Activated naive CD4-positive, alpha-beta T cell treated with anti-CD3 and anti-CD28 coated beads, Interleukin-2, amount 50 U/mL, for 24 hours (primary cell): ENCODE results near the gene RALGAPA1.

Experiments used
- H3K27ac Mint-ChIP-seq: one replicate; pipeline ENCODE4 v1.8.0; 2021; ENCODE audit warnings: mild to moderate bottlenecking, mixed read lengths
- H3K27me3 Mint-ChIP-seq: one replicate; pipeline ENCODE4 v1.8.0; 2021; ENCODE audit warnings: mixed read lengths
- H3K36me3 Mint-ChIP-seq: one replicate; pipeline ENCODE4 v1.8.0; 2021; ENCODE audit warnings: mixed read lengths
- H3K4me1 Mint-ChIP-seq: one replicate; pipeline ENCODE4 v1.8.0; 2021; ENCODE audit warnings: mixed read lengths
- H3K4me3 Mint-ChIP-seq: one replicate; pipeline ENCODE4 v1.8.0; 2021; ENCODE audit warnings: mild to moderate bottlenecking, mixed read lengths
- H3K9me3 Mint-ChIP-seq: one replicate; pipeline ENCODE4 v1.8.0; 2021; ENCODE audit warnings: mixed read lengths

RALGAPA1 gene

GRCh38 chr14:35534873-35535482 is 274.1 kb downstream of the RALGAPA1 start:
- H3K27ac Mint-ChIP-seq, result no peak overlapping the region
- peaks cover 10% of the 10 kb centered on the region for H3K4me1 Mint-ChIP-seq
- H3K9me3 Mint-ChIP-seq, result no peaks in the 10 kb centered on the region
- peak overlapping the region; percentile 77 for H3K4me3 Mint-ChIP-seq
- H3K27me3 Mint-ChIP-seq, result peaks cover 33% of the 10 kb centered on the region
- peaks cover 14% of the 10 kb centered on the region for H3K36me3 Mint-ChIP-seq

- Mint-ChIP-seq H3K27me3 (peaks cover 37% of the 10 kb centered on the region), H3K27ac (no peak overlapping the region), H3K9me3 (no peaks in the 10 kb centered on the region), H3K4me1 (peaks cover 10% of the 10 kb centered on the region), H3K4me3 (peak overlapping the region; percentile 74), H3K36me3 (peaks cover 9% of the 10 kb centered on the region)
Observed at GRCh38 chr14:35534208-35534872, 274.8 kb downstream of the RALGAPA1 start.

- peaks cover 9% of the 10 kb centered on the region for H3K36me3 Mint-ChIP-seq
- peak within 1 kb of the TSS; percentile 77 for H3K4me3 Mint-ChIP-seq
- H3K9me3 Mint-ChIP-seq, result no peaks in the 10 kb centered on the region
- H3K4me1 Mint-ChIP-seq, result peaks cover 10% of the 10 kb centered on the region
- H3K27ac Mint-ChIP-seq, result no peak within 1 kb of the TSS
- peaks cover 40% of the 10 kb centered on the region for H3K27me3 Mint-ChIP-seq
Observed at GRCh38 chr14:35533357-35534207, 275.5 kb downstream of the RALGAPA1 start, which contains the start of gene INSM2. Gene INSM2 (plus strand): TSS chr14:35534164. CDS start chr14:35534253, 89 bp downstream.

GRCh38 chr14:35532783-35533356 is 276.2 kb downstream of the RALGAPA1 start:
- Mint-ChIP-seq H3K4me3 (peak overlapping the region; percentile 74), H3K27me3 (peaks cover 41% of the 10 kb centered on the region), H3K4me1 (peaks cover 10% of the 10 kb centered on the region), H3K36me3 (peaks cover 3% of the 10 kb centered on the region), H3K27ac (no peak overlapping the region), H3K9me3 (no peaks in the 10 kb centered on the region)

- Mint-ChIP-seq H3K27me3 (peaks cover 45% of the 10 kb centered on the region), H3K27ac (no peak overlapping the region), H3K36me3 (peaks cover 3% of the 10 kb centered on the region), H3K4me1 (peaks cover 10% of the 10 kb centered on the region), H3K4me3 (no peak overlapping the region), H3K9me3 (no peaks in the 10 kb centered on the region)
Observed at GRCh38 chr14:35531960-35532747, 276.9 kb downstream of the RALGAPA1 start.

GRCh38 chr14:35526962-35527361 is 282.1 kb downstream of the RALGAPA1 start:
- no peak overlapping the region for H3K27ac Mint-ChIP-seq
- H3K9me3 Mint-ChIP-seq, result peaks cover 5% of the 10 kb centered on the region
- no peak overlapping the region for H3K4me3 Mint-ChIP-seq
- no peaks in the 10 kb centered on the region for H3K4me1 Mint-ChIP-seq
- H3K27me3 Mint-ChIP-seq, result peaks cover 37% of the 10 kb centered on the region
- H3K36me3 Mint-ChIP-seq, result no peaks in the 10 kb centered on the region

GRCh38 chr14:35525695-35526094 is 283.4 kb downstream of the RALGAPA1 start:
- H3K9me3 Mint-ChIP-seq, result peaks cover 5% of the 10 kb centered on the region
- H3K4me3 Mint-ChIP-seq, result no peak overlapping the region
- H3K27me3 Mint-ChIP-seq, result peaks cover 29% of the 10 kb centered on the region
- no peaks in the 10 kb centered on the region for H3K4me1 Mint-ChIP-seq
- H3K36me3 Mint-ChIP-seq, result no peaks in the 10 kb centered on the region
- H3K27ac Mint-ChIP-seq, result no peak overlapping the region

- no peak overlapping the region for H3K4me3 Mint-ChIP-seq
- peaks cover 5% of the 10 kb centered on the region for H3K9me3 Mint-ChIP-seq
- no peaks in the 10 kb centered on the region for H3K4me1 Mint-ChIP-seq
- peaks cover 12% of the 10 kb centered on the region for H3K27me3 Mint-ChIP-seq
- no peak overlapping the region for H3K27ac Mint-ChIP-seq
- H3K36me3 Mint-ChIP-seq, result no peaks in the 10 kb centered on the region
Observed at GRCh38 chr14:35519986-35520385, 289.1 kb downstream of the RALGAPA1 start.

- no peaks in the 10 kb centered on the region for H3K4me1 Mint-ChIP-seq
- no peak overlapping the region for H3K27ac Mint-ChIP-seq
- peaks cover 6% of the 10 kb centered on the region for H3K27me3 Mint-ChIP-seq
- no peaks in the 10 kb centered on the region for H3K9me3 Mint-ChIP-seq
- H3K4me3 Mint-ChIP-seq, result no peak overlapping the region
- H3K36me3 Mint-ChIP-seq, result no peaks in the 10 kb centered on the region
Observed at GRCh38 chr14:35515916-35516315, 293.2 kb downstream of the RALGAPA1 start.

GRCh38 chr14:35512765-35513164 is 296.3 kb downstream of the RALGAPA1 start:
- Mint-ChIP-seq H3K4me3 (no peak overlapping the region), H3K4me1 (no peaks in the 10 kb centered on the region), H3K9me3 (no peaks in the 10 kb centered on the region), H3K27me3 (peaks cover 5% of the 10 kb centered on the region), H3K27ac (no peak overlapping the region), H3K36me3 (no peaks in the 10 kb centered on the region)

- no peaks in the 10 kb centered on the region for H3K4me1 Mint-ChIP-seq
- no peak overlapping the region for H3K4me3 Mint-ChIP-seq
- no peaks in the 10 kb centered on the region for H3K36me3 Mint-ChIP-seq
- H3K27ac Mint-ChIP-seq, result no peak overlapping the region
- peaks cover 6% of the 10 kb centered on the region for H3K27me3 Mint-ChIP-seq
- no peaks in the 10 kb centered on the region for H3K9me3 Mint-ChIP-seq
Observed at GRCh38 chr14:35509846-35510245, 299.2 kb downstream of the RALGAPA1 start.

GRCh38 chr14:35506927-35507326 is 302.2 kb downstream of the RALGAPA1 start:
- H3K4me3 Mint-ChIP-seq, result no peak overlapping the region
- no peaks in the 10 kb centered on the region for H3K4me1 Mint-ChIP-seq
- peaks cover 11% of the 10 kb centered on the region for H3K27me3 Mint-ChIP-seq
- no peaks in the 10 kb centered on the region for H3K36me3 Mint-ChIP-seq
- H3K9me3 Mint-ChIP-seq, result no peaks in the 10 kb centered on the region
- H3K27ac Mint-ChIP-seq, result no peak overlapping the region

- Mint-ChIP-seq H3K9me3 (no peaks in the 10 kb centered on the region), H3K36me3 (no peaks in the 10 kb centered on the region), H3K4me1 (no peaks in the 10 kb centered on the region), H3K4me3 (no peak overlapping the region), H3K27ac (no peak overlapping the region), H3K27me3 (peaks cover 11% of the 10 kb centered on the region)
Observed at GRCh38 chr14:35506461-35506860, 302.6 kb downstream of the RALGAPA1 start.

- Mint-ChIP-seq H3K4me1 (no peaks in the 10 kb centered on the region), H3K9me3 (peaks cover 5% of the 10 kb centered on the region), H3K4me3 (no peak overlapping the region), H3K27ac (no peak overlapping the region), H3K36me3 (no peaks in the 10 kb centered on the region), H3K27me3 (peaks cover 21% of the 10 kb centered on the region)
Observed at GRCh38 chr14:35504260-35504659, 304.8 kb downstream of the RALGAPA1 start.

GRCh38 chr14:35503646-35504045 is 305.4 kb downstream of the RALGAPA1 start:
- Mint-ChIP-seq H3K27ac (peak overlapping the region; percentile 46), H3K4me3 (no peak overlapping the region), H3K4me1 (no peaks in the 10 kb centered on the region), H3K36me3 (no peaks in the 10 kb centered on the region), H3K27me3 (peaks cover 22% of the 10 kb centered on the region), H3K9me3 (peaks cover 5% of the 10 kb centered on the region)
